SKM-1 (cell line): ENCODE results near the gene TTLL3.
A peak's percentile ranks its signal among the peaks of the same experiment; 100 is the strongest.
"Not testable (repeated sequence)": the region's sequence is repeated elsewhere in the genome, so short reads cannot be mapped to it uniquely, and the experiment has no call there.

Experiments
- DNase-seq: peaks from one replicate; lab custom pipeline; 2025; ENCODE audit not compliant: unreplicated experiment; lab: John Stamatoyannopoulos, UW

TTLL3 gene

GRCh38 chr3:9834520-9835380 is 24.7 kb downstream of the TTLL3 start:
- no peak for DNase-seq

GRCh38 chr3:9837701-9838582 is 27.9 kb downstream of the TTLL3 start:
- DNase-seq, result no peak

- no peak for DNase-seq
Measured at GRCh38 chr3:9838856-9839255, 28.8 kb downstream of the TTLL3 start.

GRCh38 chr3:9841015-9841414 is 31.0 kb downstream of the TTLL3 start:
- DNase-seq, result no peak

GRCh38 chr3:9843715-9844438 is 33.8 kb downstream of the TTLL3 start, which contains the start of gene RPUSD3:
Gene RPUSD3 (minus strand): TSS chr3:9844008. CDS start chr3:9843990, 18 bp downstream.
- peak; percentile 73 for DNase-seq

GRCh38 chr3:9846231-9846630 is 36.2 kb downstream of the TTLL3 start:
- DNase-seq, result no peak

GRCh38 chr3:9846931-9847488 is 36.9 kb downstream of the TTLL3 start:
- no peak for DNase-seq

GRCh38 chr3:9847870-9848269 is 37.8 kb downstream of the TTLL3 start:
- DNase-seq, result not testable (repeated sequence)

- DNase-seq, result not testable (repeated sequence)
Measured at GRCh38 chr3:9848860-9849259, 38.8 kb downstream of the TTLL3 start.

GRCh38 chr3:9851383-9851782 is 41.3 kb downstream of the TTLL3 start:
- not testable (repeated sequence) for DNase-seq

- not testable (repeated sequence) for DNase-seq
Measured at GRCh38 chr3:9851926-9852325, 41.9 kb downstream of the TTLL3 start.

GRCh38 chr3:9852528-9852927 is 42.5 kb downstream of the TTLL3 start:
- DNase-seq, result no peak

GRCh38 chr3:9854291-9854940 is 44.4 kb downstream of the TTLL3 start:
- not testable (repeated sequence) for DNase-seq

GRCh38 chr3:9855594-9855993 is 45.5 kb downstream of the TTLL3 start:
- DNase-seq, result no peak

GRCh38 chr3:9859530-9860025 is 49.5 kb downstream of the TTLL3 start:
- DNase-seq, result no peak

GRCh38 chr3:9861201-9861600 is 51.1 kb downstream of the TTLL3 start:
- no peak for DNase-seq

GRCh38 chr3:9861626-9862130 is 51.6 kb downstream of the TTLL3 start:
- no peak for DNase-seq

GRCh38 chr3:9862391-9863057 is 52.5 kb downstream of the TTLL3 start:
- DNase-seq, result no peak

GRCh38 chr3:9863058-9863772 is 53.2 kb downstream of the TTLL3 start:
- no peak for DNase-seq
